ENCODE results near the gene DPYSL4.

DPYSL4 gene

DNA sequence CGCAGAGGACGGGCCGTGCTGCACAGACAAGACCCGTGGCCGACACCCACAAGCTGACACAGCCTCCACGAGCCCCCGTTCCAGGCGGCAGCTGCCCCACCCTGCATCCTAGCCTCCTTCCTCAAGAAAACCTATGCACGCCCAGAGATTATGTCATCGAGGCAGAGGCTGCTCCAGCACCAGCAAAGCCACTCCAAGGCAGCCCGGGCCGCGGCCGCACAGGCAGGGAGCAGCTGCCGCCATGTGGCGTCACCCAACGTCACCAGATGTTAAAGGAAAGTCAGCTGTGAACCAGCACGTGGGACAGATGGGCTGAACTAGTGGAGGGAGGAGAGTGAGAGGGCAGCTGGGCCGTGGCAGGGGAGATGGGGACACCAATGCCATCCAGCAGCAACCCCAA lies 61.2 kb downstream of the DPYSL4 start:
- DNase-seq: no peak

- DNase-seq: peak; percentile 74
Observed at GRCh38 chr10:132248455-132249225, 61.9 kb downstream of the DPYSL4 start.

- DNase-seq: no peak
Observed at GRCh38 chr10:132249226-132249724, 62.5 kb downstream of the DPYSL4 start.

GRCh38 chr10:132249824-132250375 lies 63.2 kb downstream of the DPYSL4 start:
- no peak for DNase-seq

DNA sequence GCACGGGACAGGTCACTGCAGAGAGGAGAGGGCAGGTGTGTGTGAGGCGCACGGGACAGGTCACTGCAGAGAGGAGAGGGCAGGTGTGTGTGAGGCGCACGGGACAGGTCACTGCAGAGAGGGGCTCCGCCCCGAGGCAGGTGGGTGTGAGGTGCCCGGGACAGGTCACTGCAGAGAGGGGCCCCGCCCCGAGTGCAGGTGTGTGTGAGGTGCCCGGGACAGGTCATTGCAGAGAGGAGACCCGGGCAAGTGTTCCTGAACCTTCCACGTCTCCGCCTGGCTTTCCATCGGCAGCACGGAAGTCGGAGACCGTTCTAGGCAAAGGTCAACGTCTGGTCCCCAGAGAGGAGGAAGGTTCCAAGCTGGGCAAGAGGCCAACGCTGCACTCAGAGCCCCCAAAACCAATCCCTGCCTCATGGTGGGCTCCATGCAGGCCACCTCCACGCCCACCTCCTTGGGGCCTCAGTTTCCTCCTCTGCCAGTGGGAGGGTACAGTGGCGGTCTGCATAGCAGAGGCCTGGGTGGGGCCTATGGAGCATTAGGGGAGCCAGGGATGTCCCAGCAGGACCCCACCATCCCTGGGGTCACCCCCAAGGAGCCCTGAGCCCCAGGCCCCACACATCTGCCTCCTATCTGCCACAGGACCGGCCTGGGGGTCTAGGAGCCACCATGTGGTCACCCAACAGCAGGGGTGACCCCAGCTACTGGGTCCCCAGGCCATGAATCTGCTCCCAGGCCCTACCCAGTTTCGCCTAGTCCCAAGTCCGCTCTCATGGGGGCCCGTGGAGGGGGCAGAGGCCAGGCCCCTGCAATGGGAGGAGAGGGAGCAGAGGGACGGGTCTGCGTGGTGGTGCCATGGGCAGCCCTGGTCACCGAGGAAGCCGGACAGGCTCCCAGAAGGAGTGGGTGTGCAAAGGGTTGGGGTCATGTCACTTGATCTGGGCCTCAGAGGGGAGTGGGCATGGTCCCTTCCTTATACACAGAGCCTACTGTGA lies 64.0 kb downstream of the DPYSL4 start:
- DNase-seq: no peak

- DNase-seq: no peak
Observed at GRCh38 chr10:132251928-132252327, 65.2 kb downstream of the DPYSL4 start.

DNA sequence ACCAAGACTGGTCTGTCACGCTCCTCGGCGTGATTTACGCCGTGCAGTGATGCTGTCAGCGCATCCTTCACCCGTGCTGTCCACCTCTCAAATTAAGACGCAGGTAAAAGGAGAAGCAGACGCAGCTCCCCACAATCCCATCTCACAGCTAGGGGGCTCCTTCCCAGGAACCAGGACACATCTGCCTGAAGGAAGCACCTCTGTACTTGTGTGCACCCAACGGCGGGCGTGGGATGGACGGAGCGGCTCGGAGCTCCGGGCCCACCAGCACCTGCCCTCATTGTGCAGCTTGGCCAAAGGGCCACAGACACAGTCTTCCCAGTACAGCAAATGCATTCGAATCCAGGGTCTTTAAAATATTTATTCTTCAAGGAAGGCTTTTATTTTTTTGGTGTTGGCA lies 65.7 kb downstream of the DPYSL4 start:
- DNase-seq: no peak

DNA sequence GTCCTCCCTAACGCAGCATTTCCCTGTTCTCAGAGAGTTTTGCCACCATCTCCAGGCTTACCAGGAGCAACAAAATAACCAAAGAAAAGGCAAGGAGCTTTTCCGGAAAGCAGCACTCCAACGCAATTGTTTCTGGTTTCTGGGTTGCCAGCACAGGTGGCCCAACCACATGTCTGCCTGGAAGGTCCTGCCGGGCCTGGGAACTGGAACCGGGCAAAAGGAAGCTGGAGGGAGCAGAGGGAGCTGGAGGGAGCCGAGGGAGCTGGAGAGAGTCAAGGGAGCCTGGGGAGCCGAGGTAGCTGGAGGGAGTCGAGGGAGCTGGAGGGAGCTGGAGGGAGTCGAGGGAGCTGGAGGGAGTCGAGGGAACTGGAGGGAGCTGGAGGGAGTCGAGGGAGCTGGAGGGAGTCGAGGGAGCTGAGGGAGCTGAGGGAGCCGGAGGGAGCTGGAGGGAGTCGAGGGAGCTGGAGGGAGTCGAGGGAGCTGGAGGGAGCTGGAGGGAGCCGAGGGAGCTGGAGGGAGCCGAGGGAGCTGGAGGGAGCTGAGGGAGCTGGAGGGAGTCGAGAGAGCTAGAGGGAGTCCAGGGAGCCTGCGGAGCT lies 66.4 kb downstream of the DPYSL4 start:
- DNase-seq: no peak

DNA sequence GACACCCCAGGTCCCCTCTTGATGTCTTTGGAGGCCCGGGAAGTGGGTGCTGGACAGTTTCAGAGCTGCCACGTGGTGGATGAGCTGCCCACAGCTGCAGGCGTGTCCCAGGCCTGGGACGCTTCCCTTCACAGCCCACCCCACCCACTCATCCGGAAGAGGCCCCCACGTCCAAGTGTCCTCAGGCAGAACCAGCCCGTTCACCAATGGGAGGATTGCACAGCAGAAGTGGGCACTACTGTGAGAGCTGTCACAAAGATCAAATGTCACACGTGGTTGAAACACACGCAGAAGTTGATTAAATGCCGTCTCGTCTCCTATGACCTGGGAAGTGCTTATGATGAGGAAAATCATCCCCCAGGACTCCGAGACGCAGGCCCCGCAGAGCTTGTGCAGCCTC lies 68.1 kb downstream of the DPYSL4 start:
- DNase-seq: no peak

Measured in stimulated activated CD4-positive, alpha-beta T cell treated with anti-CD3 and anti-CD28 coated beads, Interleukin-12 subunit alpha, Interleukin-12 subunit beta, amount 100 ng/mL, for 4 hours (primary cell).